AG20443 (cell line): ENCODE measurements around the gene SIMC1.
"Not testable (repeated sequence)": the region's sequence is repeated elsewhere in the genome, so short reads cannot be mapped to it uniquely, and the experiment has no call there.

Experiments
- DNase-seq: peaks from one replicate; pipeline ENCODE4 v3.0.0; 2012; ENCODE audit warnings: low spot score, mixed read lengths

Gene SIMC1

GRCh38 chr5:176216393-176216916, 21.8 kb upstream of the SIMC1 start:
- not testable (repeated sequence) for DNase-seq

GRCh38 chr5:176217188-176217729, 21.0 kb upstream of the SIMC1 start:
- not testable (repeated sequence) for DNase-seq

- not testable (repeated sequence) for DNase-seq
Observed at GRCh38 chr5:176217764-176218163, 20.5 kb upstream of the SIMC1 start.

- not testable (repeated sequence) for DNase-seq
Observed at GRCh38 chr5:176222006-176222405, 16.2 kb upstream of the SIMC1 start.

- not testable (repeated sequence) for DNase-seq
Observed at GRCh38 chr5:176228358-176228757, 9.9 kb upstream of the SIMC1 start.

- not testable (repeated sequence) for DNase-seq
Observed at GRCh38 chr5:176233253-176233652, 5.0 kb upstream of the SIMC1 start.

GRCh38 chr5:176235155-176235554, 3.1 kb upstream of the SIMC1 start:
- DNase-seq = peak; percentile 11

GRCh38 chr5:176238645-176239283, 540 bp downstream of the SIMC1 start:
- not testable (repeated sequence) for DNase-seq

- DNase-seq = not testable (repeated sequence)
Observed at GRCh38 chr5:176239304-176239703, 1.1 kb downstream of the SIMC1 start.

GRCh38 chr5:176244318-176244717, 6.1 kb downstream of the SIMC1 start:
- DNase-seq = not testable (repeated sequence)

- not testable (repeated sequence) for DNase-seq
Observed at GRCh38 chr5:176245074-176245473, 6.8 kb downstream of the SIMC1 start.

GRCh38 chr5:176245489-176245888, 7.3 kb downstream of the SIMC1 start:
- not testable (repeated sequence) for DNase-seq

- not testable (repeated sequence) for DNase-seq
Observed at GRCh38 chr5:176250691-176251090, 12.5 kb downstream of the SIMC1 start.

GRCh38 chr5:176252171-176252570, 13.9 kb downstream of the SIMC1 start:
- DNase-seq = not testable (repeated sequence)

- DNase-seq = not testable (repeated sequence)
Observed at GRCh38 chr5:176253370-176254065, 15.3 kb downstream of the SIMC1 start.

GRCh38 chr5:176254066-176254393, 15.8 kb downstream of the SIMC1 start:
- DNase-seq = not testable (repeated sequence)

GRCh38 chr5:176257871-176258505, 19.8 kb downstream of the SIMC1 start:
- DNase-seq = not testable (repeated sequence)

GRCh38 chr5:176260682-176261081, 22.5 kb downstream of the SIMC1 start:
- not testable (repeated sequence) for DNase-seq

- DNase-seq = not testable (repeated sequence)
Observed at GRCh38 chr5:176266448-176266847, 28.2 kb downstream of the SIMC1 start.

GRCh38 chr5:176289018-176289417, 50.8 kb downstream of the SIMC1 start:
- not testable (repeated sequence) for DNase-seq

GRCh38 chr5:176290057-176290840, 52.0 kb downstream of the SIMC1 start:
- not testable (repeated sequence) for DNase-seq

- not testable (repeated sequence) for DNase-seq
Observed at GRCh38 chr5:176305356-176305755, 67.1 kb downstream of the SIMC1 start.
